Astrocyte of the cerebellum (primary cell): ENCODE results near the gene MYRIP.
A peak's percentile ranks its signal among the peaks of the same experiment; 100 is the strongest.
"Not testable (repeated sequence)": the region's sequence is repeated elsewhere in the genome, so short reads cannot be mapped to it uniquely, and the experiment has no call there.

Experiments
- DNase-seq: peaks from one replicate; pipeline ENCODE4 v3.0.0-alpha.2; 2011; ENCODE audit warnings: low read depth
- H3K4me3 ChIP-seq: 2 replicates; pipeline ENCODE4 v1.5.1; 2011; ENCODE audit warnings: mild to moderate bottlenecking, low read depth, low read length, moderate library complexity
- in situ Hi-C: cut with HindIII; loops from 2 replicates; pipeline ENCODE4 v1.10.0; 2017; ENCODE audit warnings: low sequenced_read_pairs
- TF ChIP-seq, protein P1 (sequence below): IDR thresholded peaks from 2 replicates; pipeline ENCODE4 v1.5.1; 2012; ENCODE audit warnings: low read length, low read depth, moderate library complexity, mild to moderate bottlenecking; ENCODE audit errors: missing control alignments

The MYRIP gene

DNA sequence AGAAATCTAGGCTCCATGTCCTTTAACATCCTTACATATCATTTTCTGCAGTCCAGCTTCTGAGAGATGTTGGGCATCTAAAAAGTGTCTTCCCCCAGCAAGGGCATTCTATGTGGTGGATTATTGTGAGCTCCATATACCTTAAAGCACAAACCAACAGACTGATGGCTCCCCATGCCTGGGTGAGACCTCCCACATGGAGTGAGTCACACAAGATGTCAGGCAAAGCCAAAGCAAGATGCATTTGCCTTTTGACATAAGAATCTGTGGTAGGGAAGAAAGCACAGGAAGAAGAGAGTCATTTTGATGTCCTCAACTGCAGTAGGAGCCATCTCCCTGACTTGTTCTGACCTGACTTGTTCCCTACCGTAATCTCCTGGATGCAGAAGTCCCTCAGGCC, 261.4 kb downstream of the MYRIP start:
- TF ChIP-seq, protein P1, sequence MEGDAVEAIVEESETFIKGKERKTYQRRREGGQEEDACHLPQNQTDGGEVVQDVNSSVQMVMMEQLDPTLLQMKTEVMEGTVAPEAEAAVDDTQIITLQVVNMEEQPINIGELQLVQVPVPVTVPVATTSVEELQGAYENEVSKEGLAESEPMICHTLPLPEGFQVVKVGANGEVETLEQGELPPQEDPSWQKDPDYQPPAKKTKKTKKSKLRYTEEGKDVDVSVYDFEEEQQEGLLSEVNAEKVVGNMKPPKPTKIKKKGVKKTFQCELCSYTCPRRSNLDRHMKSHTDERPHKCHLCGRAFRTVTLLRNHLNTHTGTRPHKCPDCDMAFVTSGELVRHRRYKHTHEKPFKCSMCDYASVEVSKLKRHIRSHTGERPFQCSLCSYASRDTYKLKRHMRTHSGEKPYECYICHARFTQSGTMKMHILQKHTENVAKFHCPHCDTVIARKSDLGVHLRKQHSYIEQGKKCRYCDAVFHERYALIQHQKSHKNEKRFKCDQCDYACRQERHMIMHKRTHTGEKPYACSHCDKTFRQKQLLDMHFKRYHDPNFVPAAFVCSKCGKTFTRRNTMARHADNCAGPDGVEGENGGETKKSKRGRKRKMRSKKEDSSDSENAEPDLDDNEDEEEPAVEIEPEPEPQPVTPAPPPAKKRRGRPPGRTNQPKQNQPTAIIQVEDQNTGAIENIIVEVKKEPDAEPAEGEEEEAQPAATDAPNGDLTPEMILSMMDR = no peak
- in situ Hi-C loops = no loop called here
- DNase-seq = no peak
- no peak overlapping the region for H3K4me3 ChIP-seq

DNA sequence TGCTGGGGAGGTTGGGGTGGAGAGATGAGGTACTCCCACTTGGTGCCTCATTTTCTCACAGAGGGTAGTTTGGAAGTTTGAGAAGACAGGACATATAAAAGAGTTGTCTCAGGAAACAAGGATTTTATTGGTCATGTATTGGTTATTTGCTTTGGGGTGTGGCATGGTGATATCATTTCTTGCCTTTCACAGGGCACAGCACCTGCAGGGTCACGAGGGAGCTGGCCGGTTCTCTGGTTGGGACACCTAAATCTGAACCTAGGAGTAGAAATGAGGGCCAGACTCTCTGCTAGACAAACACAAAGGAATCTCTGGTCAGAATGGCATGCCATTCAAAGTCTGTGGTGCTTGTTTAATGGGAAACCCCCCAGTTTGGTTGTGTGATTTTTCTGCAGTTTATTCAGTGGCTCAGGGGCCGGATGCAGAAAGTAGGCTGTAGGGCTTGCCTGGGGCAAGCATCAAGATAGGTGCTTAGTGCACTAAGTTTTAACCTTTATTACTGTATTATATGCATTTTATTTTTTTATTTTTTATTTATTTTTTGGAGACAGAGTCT, 262.4 kb downstream of the MYRIP start:
- TF ChIP-seq, protein P1 = no peak
- in situ Hi-C loops = no loop called here
- H3K4me3 ChIP-seq = no peak overlapping the region
- no peak for DNase-seq

DNA sequence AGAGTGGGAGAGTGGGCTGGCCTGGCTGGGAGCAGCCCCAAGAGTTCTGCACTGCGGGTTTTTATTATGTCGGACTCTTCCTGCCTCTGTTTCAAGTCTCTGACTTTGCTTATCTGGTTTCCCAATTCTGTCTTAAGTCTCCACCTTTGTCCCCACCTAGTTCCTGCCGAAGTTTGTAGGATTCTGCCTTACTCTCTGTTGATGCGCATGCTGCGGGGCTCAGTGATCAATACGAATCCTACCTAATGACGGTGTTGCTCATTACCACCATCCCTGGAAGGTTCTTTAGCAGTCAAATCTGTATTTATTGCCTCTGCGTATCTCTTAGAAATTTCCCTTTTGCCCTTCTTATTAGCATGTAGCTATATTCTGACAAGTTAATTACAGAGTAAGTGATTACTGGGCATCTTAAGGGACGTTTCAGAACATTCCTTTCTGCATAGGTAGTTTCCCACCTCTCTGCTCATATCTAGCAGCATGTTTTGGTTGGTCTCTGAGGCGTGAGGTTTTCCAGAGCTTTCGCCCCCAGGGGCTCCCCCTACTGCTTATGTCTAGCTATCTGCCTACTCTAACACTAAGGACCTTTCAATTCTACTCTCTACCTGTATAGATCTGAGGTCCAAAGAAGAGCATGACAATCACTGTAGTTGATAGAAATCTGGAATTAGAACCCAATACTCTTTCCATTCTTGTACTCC, 264.1 kb downstream of the MYRIP start:
- TF ChIP-seq, protein P1 = peak; percentile 10
- in situ Hi-C loops = no loop called here
- DNase-seq = no peak
- H3K4me3 ChIP-seq = no peak overlapping the region

DNA sequence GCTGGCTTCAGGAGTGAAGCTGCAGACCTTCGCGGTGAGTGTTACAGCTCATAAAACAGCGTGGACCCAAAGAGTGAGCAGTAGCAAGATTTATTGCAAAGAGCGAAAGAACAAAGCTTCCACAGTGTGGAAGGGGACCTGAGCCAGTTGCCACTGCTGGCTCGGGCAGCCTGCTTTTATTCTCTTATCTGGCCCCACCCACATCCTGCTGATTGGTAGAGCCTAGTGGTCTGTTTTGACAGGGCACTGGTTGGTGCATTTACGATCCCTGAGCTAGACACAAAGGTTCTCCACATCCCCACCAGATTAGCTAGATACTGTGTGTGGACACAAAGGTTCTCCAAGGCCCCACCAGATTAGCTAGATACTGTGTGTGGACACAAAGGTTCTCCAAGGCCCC, 267.7 kb downstream of the MYRIP start:
- DNase-seq, H3K4me3 ChIP-seq, in situ Hi-C loops: not testable (repeated sequence)

DNA sequence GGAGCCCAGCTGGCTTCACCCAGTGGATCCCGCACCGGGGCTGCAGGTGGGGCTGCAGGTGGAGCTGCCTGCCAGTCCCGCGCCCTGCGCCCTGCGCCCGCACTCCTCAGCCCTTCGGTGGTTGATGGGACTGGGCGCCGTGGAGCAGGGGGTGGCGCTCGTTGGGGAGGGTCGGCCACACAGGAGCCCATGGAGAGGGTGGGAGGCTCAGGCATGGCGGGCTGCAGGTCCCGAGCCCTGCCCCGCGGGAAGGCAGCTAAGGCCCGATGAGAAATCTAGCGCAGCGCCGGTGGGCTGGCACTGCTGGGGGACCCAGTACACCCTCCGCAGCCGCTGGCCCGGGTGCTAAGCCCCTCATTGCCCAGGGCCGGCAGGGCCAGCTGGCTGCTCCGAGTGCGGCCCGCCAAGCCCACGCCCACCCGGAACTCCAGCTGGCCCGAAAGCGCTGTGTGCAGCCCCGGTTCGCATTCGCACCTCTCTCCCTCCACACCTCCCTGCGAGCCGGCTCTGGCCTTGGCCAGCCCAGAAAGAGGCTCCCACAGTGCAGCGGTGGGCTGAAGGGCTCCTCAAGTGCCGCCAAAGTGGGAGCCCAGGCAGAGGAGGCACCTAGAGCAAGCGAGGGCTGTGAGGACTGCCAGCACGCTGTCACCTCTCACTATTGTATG, 268.6 kb downstream of the MYRIP start:
- in situ Hi-C loops, H3K4me3 ChIP-seq, DNase-seq: not testable (repeated sequence)

DNA sequence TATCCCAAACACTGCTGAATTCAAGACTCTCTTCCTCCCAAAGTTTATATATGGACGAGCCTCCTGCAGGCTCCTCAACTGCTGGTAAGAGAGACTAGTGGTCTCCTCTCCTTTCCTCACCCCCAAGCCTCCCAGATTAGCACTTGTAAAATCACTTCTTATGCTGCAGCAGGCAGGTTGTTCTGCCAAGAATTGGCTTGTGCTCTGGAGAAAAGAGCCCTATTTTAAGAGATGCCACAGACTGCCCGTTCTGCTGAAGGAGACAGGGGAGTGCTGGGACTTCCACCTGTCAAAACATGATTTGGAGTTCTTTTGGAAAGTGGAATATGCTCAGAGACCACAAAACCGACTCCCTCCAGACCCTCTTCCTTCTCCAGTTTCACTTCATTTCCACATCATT, 269.2 kb downstream of the MYRIP start:
- H3K4me3 ChIP-seq = no peak overlapping the region
- in situ Hi-C loops = no loop called here
- DNase-seq = no peak
- TF ChIP-seq, protein P1 = no peak

DNA sequence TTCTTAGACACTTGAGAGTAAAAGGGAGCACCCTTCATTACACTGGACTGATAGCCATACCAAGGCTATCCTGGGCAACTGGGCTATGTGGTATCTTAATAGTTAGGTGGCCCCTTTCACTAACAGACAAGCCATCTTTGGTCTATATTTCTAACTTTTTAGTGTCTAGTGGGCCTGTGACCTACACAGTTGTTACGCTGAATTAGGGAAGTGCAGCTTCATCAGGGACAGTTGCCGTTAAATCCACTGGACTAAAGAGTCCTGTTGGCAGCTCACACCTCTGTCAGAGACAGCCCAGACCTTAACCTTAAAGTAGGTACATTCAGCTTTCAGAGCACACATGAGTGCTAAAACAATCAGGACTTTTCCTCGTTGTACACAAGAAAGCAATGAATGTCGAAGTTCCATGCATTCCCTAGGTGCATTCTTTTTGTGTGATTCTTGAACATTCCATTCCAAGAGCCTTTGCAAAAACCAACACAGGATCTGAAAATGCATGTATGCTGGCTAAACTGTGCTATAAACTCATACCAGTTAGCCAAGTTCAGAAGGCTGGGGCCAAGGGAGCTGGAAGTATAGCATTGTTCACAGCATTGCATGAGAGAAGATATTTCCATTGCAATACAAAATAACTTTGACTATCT, 269.9 kb downstream of the MYRIP start:
- peak; percentile 54 for DNase-seq
- no peak overlapping the region for H3K4me3 ChIP-seq
- in situ Hi-C loops = no loop called here
- TF ChIP-seq, protein P1 = no peak
